MM.1S (cell line): ENCODE results near the gene KIF16B.

Experiments used
- EZH2 ChIP-seq: fragments of 300-600 bp; sonication (generic); optimal IDR thresholded peaks from 2 replicates; pipeline ENCODE3; 2017; ENCODE audit warnings: low read depth, mild to moderate bottlenecking, antibody characterized with exemption, low read length, mixed read lengths
- EZH2phosphoT487 ChIP-seq: fragments of 300-600 bp; sonication (generic); IDR thresholded peaks from 2 replicates; pipeline ENCODE4 v1.6.1; 2018; ENCODE audit warnings: antibody characterized with exemption, low read length
- TF ChIP-seq, protein P1 (sequence below): fragments of 300-600 bp; sonication (generic); IDR thresholded peaks from 2 replicates; pipeline ENCODE4 v1.5.1; 2016; ENCODE audit warnings: antibody characterized with exemption, low read length, mixed read lengths

DNA sequence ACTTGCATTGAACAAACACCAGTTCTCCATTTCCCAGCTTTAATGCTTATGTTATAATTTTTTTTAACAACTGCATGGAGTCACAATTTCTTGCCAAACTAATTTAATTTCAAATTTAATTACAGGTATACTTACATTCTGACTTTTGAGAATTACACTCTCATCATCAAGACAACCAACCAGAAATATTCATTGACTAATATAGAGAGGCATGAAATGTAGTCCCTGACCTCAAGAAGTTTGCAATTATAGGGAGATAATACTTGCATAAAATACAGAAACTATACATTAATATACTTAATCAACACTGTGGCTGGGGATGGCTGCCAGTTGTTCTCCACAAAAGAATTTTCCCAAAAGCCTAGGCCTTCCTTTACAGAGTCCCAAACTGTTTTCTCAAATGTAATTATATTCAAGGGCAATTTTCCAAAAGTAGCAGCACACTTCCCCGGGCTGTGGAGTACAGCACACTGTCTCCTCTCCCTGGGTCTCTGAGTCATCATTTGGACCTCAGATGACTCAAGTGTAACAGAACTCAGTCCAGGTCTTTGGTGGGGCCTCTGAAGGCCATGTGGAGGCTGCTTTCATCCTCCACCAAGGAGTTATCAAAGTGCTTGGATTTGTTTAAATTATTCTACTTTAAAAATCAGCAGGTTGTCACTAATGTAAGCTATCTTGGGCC lies 114.1 kb downstream of the KIF16B start:
- TF ChIP-seq EZH2, result no peak
- TF ChIP-seq, protein P1, sequence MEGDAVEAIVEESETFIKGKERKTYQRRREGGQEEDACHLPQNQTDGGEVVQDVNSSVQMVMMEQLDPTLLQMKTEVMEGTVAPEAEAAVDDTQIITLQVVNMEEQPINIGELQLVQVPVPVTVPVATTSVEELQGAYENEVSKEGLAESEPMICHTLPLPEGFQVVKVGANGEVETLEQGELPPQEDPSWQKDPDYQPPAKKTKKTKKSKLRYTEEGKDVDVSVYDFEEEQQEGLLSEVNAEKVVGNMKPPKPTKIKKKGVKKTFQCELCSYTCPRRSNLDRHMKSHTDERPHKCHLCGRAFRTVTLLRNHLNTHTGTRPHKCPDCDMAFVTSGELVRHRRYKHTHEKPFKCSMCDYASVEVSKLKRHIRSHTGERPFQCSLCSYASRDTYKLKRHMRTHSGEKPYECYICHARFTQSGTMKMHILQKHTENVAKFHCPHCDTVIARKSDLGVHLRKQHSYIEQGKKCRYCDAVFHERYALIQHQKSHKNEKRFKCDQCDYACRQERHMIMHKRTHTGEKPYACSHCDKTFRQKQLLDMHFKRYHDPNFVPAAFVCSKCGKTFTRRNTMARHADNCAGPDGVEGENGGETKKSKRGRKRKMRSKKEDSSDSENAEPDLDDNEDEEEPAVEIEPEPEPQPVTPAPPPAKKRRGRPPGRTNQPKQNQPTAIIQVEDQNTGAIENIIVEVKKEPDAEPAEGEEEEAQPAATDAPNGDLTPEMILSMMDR, result no peak
- TF ChIP-seq EZH2phosphoT487, result no peak
